Spleen (tissue), 11 donors: ENCODE data around the gene SLIT3. TPM values are rescaled to one million over a fixed set of nuclear protein-coding genes. Genes with fewer than 3 reads are reported as not detected.
"Not testable (repeated sequence)": the region's sequence is repeated elsewhere in the genome, so short reads cannot be mapped to it uniquely, and the experiment has no call there.

Experiments
- DNase-seq: peaks from one replicate; pipeline ENCODE4 v3.0.0-alpha.2; 2020
- H3K27ac ChIP-seq, 8 donors: fragments of 200-600 bp; sonication (generic) in 7 of 8; 1 replicate in 4 of 8; 2 replicates in 4 of 8; pipeline versions ENCODE4 v1.5.0 to v1.8.0; 2016 to 2021; ENCODE audit warnings: inconsistent platforms in 4 of 8, mild to moderate bottlenecking in 4 of 8, moderate library complexity in 1 of 8
- H3K27me3 ChIP-seq, 7 donors: fragments of 200-600 bp; sonication (generic) in 6 of 7; replicated peaks in 1 of 7; 1 replicate in 4 of 7; 2 replicates in 3 of 7; pipeline versions ENCODE4 v1.5.0 to v1.8.0; 2016 to 2021; ENCODE audit warnings: inconsistent platforms in 3 of 7, mild to moderate bottlenecking in 1 of 7
- H3K36me3 ChIP-seq, 6 donors: fragments of 200-600 bp; sonication (generic) in 5 of 6; 1 replicate in 4 of 6; 2 replicates in 2 of 6; pipeline versions ENCODE4 v1.5.0 to v1.8.0; 2016 to 2021; ENCODE audit warnings: inconsistent platforms in 2 of 6
- H3K4me1 ChIP-seq, 6 donors: fragments of 200-600 bp; sonication (generic) in 5 of 6; 1 replicate in 3 of 6; 2 replicates in 3 of 6; pipeline versions ENCODE4 v1.5.0 to v1.8.0; 2016 to 2021; ENCODE audit warnings: inconsistent platforms in 3 of 6
- H3K4me3 ChIP-seq, 8 donors: fragments of 200-600 bp; sonication (generic) in 7 of 8; 1 replicate in 4 of 8; 2 replicates in 4 of 8; pipeline versions ENCODE4 v1.5.0 to v1.8.0; 2016 to 2021; ENCODE audit warnings: inconsistent platforms in 4 of 8, mild to moderate bottlenecking in 4 of 8, moderate library complexity in 2 of 8
- H3K9me3 ChIP-seq, 8 donors: fragments of 200-600 bp; sonication (generic) in 7 of 8; 1 replicate in 4 of 8; 2 replicates in 4 of 8; pipeline versions ENCODE4 v1.5.0 to v1.8.0; 2016 to 2021; ENCODE audit warnings: inconsistent platforms in 4 of 8
- POLR2A ChIP-seq, 3 donors: fragments of 450-650 bp; IDR thresholded peaks; one replicate each; pipeline ENCODE4 v1.5.1; 2017; ENCODE audit warnings: antibody characterized with exemption in 3 of 3, mild to moderate bottlenecking in 1 of 3
- POLR2AphosphoS5 ChIP-seq, 3 donors: sonication (generic); formaldehyde crosslinking; IDR thresholded peaks; one replicate each; pipeline ENCODE4 v1.5.1; 2017; ENCODE audit warnings: antibody characterized with exemption in 3 of 3
- WGBS, 5 donors: extraction: QIAGEN DNeasy Blood & Tissue Kit in 3 of 5; methylation state at CpG; one replicate each; pipeline versions ENCODE4 v1.1.5 to v1.1.7; 2013 to 2018; 5-methylcytosine and 5-hydroxymethylcytosine counted together
- intact Hi-C: fragments of 100-400 bp; cut with DNase I; formaldehyde crosslinking; loops from one replicate; pipeline ENCODE4 v1.15.0; 2023; ENCODE audit warnings: low total_unique reads
- polyA plus RNA-seq, 3 donors: library from polyadenylated mRNA; stranded (reverse); fragments of 200-250 nt; gene quantifications; one replicate each; pipeline ENCODE4 v1.2.1, GENCODE V29; 2013
- total RNA-seq, 7 donors: library from RNA; depleted of rRNA in 3 of 7; stranded (reverse); fragments of >200 nt in 3 of 7; fragmentation: NEBNext Ultra II Directional in 4 of 7; extraction: Animal tissue kit (Norgen Biotek cat#: 25700) in 4 of 7; gene quantifications; one replicate each; pipeline versions ENCODE4 v1.1.0 to v1.2.1, GENCODE V29; 2016 to 2021
- TF ChIP-seq, protein P1 (sequence below), 11 experiments: fragments of 200-600 bp in 7 of 11; fragments of 450-650 bp in 4 of 11; sonication (generic) in 4 of 11; IDR thresholded peaks in 8 of 11; conservative IDR thresholded peaks in 3 of 11; 1 replicate in 7 of 11; 2 replicates in 4 of 11; pipeline versions ENCODE4 v1.4.0 to v1.8.0; 2016 to 2021; ENCODE audit warnings: antibody characterized with exemption in 11 of 11, inconsistent platforms in 4 of 11, mild to moderate bottlenecking in 1 of 11
- donor health status: healthy with polysubstance abuse.
- donor health status: DM: no; HTN: no; CAD: no; lungs with moderate emphysema.
- donor health status: DM: no; HTN: no; CAD: no.
- donor health status: Bipolar disorder and iron deficiency.
- donor health status: healthy.
- donor health status: DM: no; HTN: no; CAD: no.
- donor health status: DM: yes; HTN: yes; CAD: no.

Gene SLIT3
- total and polyA plus RNA-seq, 10 donors = 0.33 to 54.0 (median 13.2) TPM

GRCh38 chr5:168645195-168645594, 655.7 kb downstream of the SLIT3 start:
- WGBS, 5 donors = 86 to 96% (median 92%) methylated on average over 3 of the region's 3 CpGs
- intact Hi-C loops = no loop called here
- peaks cover 0 to 17% (median 3%) of the 10 kb centered on the region in 8 donors for H3K9me3 ChIP-seq

GRCh38 chr5:168642019-168642418, 658.9 kb downstream of the SLIT3 start:
- Histone ChIP-seq H3K4me3 (no peak overlapping the region), H3K27ac (no peak overlapping the region), H3K27me3 (no peaks in the 10 kb centered on the region), H3K4me1 (no peaks in the 10 kb centered on the region), H3K9me3 (peaks cover 0 to 10% (median 3%) of the 10 kb centered on the region in 8 donors), H3K36me3 (no peaks in the 10 kb centered on the region)
- intact Hi-C loops = no loop called here
- TF ChIP-seq POLR2AphosphoS5 (IDR thresholded peaks at IDR 0.05) (no peak), POLR2A (IDR thresholded peaks at IDR 0.05) (no peak)
- TF ChIP-seq, protein P1, sequence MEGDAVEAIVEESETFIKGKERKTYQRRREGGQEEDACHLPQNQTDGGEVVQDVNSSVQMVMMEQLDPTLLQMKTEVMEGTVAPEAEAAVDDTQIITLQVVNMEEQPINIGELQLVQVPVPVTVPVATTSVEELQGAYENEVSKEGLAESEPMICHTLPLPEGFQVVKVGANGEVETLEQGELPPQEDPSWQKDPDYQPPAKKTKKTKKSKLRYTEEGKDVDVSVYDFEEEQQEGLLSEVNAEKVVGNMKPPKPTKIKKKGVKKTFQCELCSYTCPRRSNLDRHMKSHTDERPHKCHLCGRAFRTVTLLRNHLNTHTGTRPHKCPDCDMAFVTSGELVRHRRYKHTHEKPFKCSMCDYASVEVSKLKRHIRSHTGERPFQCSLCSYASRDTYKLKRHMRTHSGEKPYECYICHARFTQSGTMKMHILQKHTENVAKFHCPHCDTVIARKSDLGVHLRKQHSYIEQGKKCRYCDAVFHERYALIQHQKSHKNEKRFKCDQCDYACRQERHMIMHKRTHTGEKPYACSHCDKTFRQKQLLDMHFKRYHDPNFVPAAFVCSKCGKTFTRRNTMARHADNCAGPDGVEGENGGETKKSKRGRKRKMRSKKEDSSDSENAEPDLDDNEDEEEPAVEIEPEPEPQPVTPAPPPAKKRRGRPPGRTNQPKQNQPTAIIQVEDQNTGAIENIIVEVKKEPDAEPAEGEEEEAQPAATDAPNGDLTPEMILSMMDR (IDR thresholded peaks at IDR 0.05 in 8 of 11, conservative IDR thresholded peaks at IDR 0.05 in 3 of 11) = no peak
- WGBS, 5 donors = 34 to 68% (median 49%) methylated on average over 1 of the region's 1 CpG
- DNase-seq = no peak

More at GRCh38 chr5:168645195-168645594, 655.7 kb downstream of the SLIT3 start:
- TF ChIP-seq, protein P1 (IDR thresholded peaks at IDR 0.05 in 8 of 11, conservative IDR thresholded peaks at IDR 0.05 in 3 of 11) = no peak
- TF ChIP-seq POLR2AphosphoS5 (IDR thresholded peaks at IDR 0.05) (no peak), POLR2A (IDR thresholded peaks at IDR 0.05) (no peak)
- no peak for DNase-seq
- Histone ChIP-seq H3K4me1 (no peaks in the 10 kb centered on the region), H3K36me3 (no peaks in the 10 kb centered on the region), H3K27ac (no peak overlapping the region), H3K4me3 (no peak overlapping the region), H3K27me3 (no peaks in the 10 kb centered on the region)

GRCh38 chr5:168638846-168639245, 662.1 kb downstream of the SLIT3 start:
- H3K36me3 ChIP-seq, H3K9me3 ChIP-seq, H3K27me3 ChIP-seq, intact Hi-C loops, H3K27ac ChIP-seq, DNase-seq, H3K4me3 ChIP-seq, H3K4me1 ChIP-seq: not testable (repeated sequence)
- WGBS, 5 donors = 75 to 86% (median 80%) methylated on average over 3 of the region's 3 CpGs

- Histone ChIP-seq H3K36me3 (no peaks in the 10 kb centered on the region), H3K4me1 (no peaks in the 10 kb centered on the region), H3K27ac (no peak overlapping the region), H3K9me3 (no peaks in the 10 kb centered on the region), H3K27me3 (no peaks in the 10 kb centered on the region), H3K4me3 (no peak overlapping the region)
- TF ChIP-seq, protein P1 (IDR thresholded peaks at IDR 0.05 in 8 of 11, conservative IDR thresholded peaks at IDR 0.05 in 3 of 11) = no peak
- TF ChIP-seq POLR2AphosphoS5 (IDR thresholded peaks at IDR 0.05) (no peak), POLR2A (IDR thresholded peaks at IDR 0.05) (no peak)
- 82 to 95% (median 89%) methylated on average over 1 of the region's 1 CpG for WGBS, 5 donors
- intact Hi-C loops = no loop called here
- no peak for DNase-seq
Measured at GRCh38 chr5:168637793-168638192, 663.1 kb downstream of the SLIT3 start.

DNA sequence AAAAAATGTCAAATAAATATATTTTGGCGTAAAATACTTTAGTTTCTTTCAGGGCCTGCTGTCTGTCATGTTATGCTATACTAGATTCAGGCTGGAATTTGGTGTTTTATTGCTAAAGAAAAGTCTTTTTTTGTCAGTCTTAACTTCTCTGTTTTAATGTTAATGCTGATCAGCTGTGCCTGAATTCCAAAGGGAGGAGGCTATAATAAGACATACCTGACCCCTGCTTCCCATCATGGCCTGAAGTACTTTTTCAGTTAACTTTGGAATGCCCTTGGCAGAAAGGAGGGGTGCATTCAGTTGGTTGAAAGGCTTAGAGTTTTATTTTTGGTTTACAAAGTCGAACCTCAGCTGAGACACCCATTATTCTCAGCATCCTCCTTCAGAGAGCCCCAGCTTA, 663.7 kb downstream of the SLIT3 start:
- no peak for DNase-seq
- H3K27ac ChIP-seq = no peak overlapping the region
- no peaks in the 10 kb centered on the region for H3K36me3 ChIP-seq
- no peaks in the 10 kb centered on the region for H3K27me3 ChIP-seq
- no peaks in the 10 kb centered on the region for H3K4me1 ChIP-seq
- no peak overlapping the region for H3K4me3 ChIP-seq
- TF ChIP-seq, protein P1 (IDR thresholded peaks at IDR 0.05 in 8 of 11, conservative IDR thresholded peaks at IDR 0.05 in 3 of 11) = no peak
- TF ChIP-seq POLR2AphosphoS5 (IDR thresholded peaks at IDR 0.05) = no peak
- intact Hi-C loops = no loop called here
- no peaks in the 10 kb centered on the region for H3K9me3 ChIP-seq
- 63 to 84% (median 74%) methylated on average over 2 of the region's 2 CpGs for WGBS, 5 donors

DNA sequence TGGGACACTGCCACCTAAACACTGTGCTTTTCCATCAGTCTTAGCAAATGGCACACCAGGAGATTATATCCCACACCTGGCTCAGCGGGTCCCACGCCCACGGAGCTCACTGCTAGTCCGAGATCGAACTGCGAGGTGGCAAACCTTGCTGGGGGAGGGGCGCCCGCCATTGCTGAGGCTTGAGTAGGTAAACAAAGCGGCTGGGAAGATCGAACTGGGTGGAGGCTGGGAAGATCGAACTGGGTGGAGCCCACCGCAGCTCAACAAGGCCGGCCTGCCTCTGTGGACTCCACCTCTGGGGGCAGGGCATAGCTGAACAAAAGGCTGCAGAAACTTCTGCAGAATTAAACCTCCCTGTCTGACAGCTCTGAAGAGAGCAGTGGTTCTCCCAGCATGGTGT, 670.0 kb downstream of the SLIT3 start:
- H3K9me3 ChIP-seq, intact Hi-C loops, H3K36me3 ChIP-seq, H3K27ac ChIP-seq, DNase-seq, H3K4me3 ChIP-seq, H3K27me3 ChIP-seq, H3K4me1 ChIP-seq: not testable (repeated sequence)
- 89 to 98% (median 93%) methylated on average over 13 of the region's 13 CpGs for WGBS, 5 donors
